ENCODE results near the gene TRPC1.
"Not testable (repeated sequence)": the region's sequence is repeated elsewhere in the genome, so short reads cannot be mapped to it uniquely, and the experiment has no call there.

TRPC1 gene

GRCh38 chr3:142723968-142724681 lies at the start of gene TRPC1:
Gene TRPC1, plus strand, starts transcription at chr3:142724034. Its CDS starts 526 bp downstream, at chr3:142724560.
- peak within 1 kb of the TSS; percentile 81 for H3K9ac ChIP-seq (ENCODE audit: low read length)

GRCh38 chr3:142676151-142676550 lies 47.7 kb upstream of the TRPC1 start:
- Histone ChIP-seq H3K4me3 (ENCODE audit: low read depth in 1 of 2, low read length in 2 of 2) (no peak overlapping the region), H3K9me3 (ENCODE audit: low read length) (no peaks in the 10 kb centered on the region), H3K27me3 (ENCODE audit: control insufficient read depth in 1 of 2, insufficient read depth in 2 of 2, low read length in 2 of 2) (no peaks in the 10 kb centered on the region), H3K27ac (ENCODE audit: low read depth, low read length) (no peak overlapping the region), H3K9ac (ENCODE audit: low read length) (no peak overlapping the region), H3K36me3 (ENCODE audit: insufficient read depth, low read length) (no peaks in the 10 kb centered on the region), H3K4me1 (ENCODE audit: insufficient read depth, low read length) (no peaks in the 10 kb centered on the region)

More at GRCh38 chr3:142723968-142724681, at the start of gene TRPC1:
- no peaks in the 10 kb centered on the region for H3K36me3 ChIP-seq (ENCODE audit: insufficient read depth, low read length)
- peak within 1 kb of the TSS; percentile 92 to 96 for H3K4me3 ChIP-seq (ENCODE audit: low read depth in 1 of 2, low read length in 2 of 2)
- no peaks in the 10 kb centered on the region for H3K27me3 ChIP-seq (ENCODE audit: control insufficient read depth in 1 of 2, insufficient read depth in 2 of 2, low read length in 2 of 2)
- no peaks in the 10 kb centered on the region for H3K9me3 ChIP-seq (ENCODE audit: low read length)
- peaks cover 7% of the 10 kb centered on the region for H3K4me1 ChIP-seq (ENCODE audit: insufficient read depth, low read length)
- peak within 1 kb of the TSS; percentile 80 for H3K27ac ChIP-seq (ENCODE audit: low read depth, low read length)

- Histone ChIP-seq H3K36me3 (ENCODE audit: insufficient read depth, low read length) (no peaks in the 10 kb centered on the region), H3K27me3 (ENCODE audit: control insufficient read depth in 1 of 2, insufficient read depth in 2 of 2, low read length in 2 of 2) (no peaks in the 10 kb centered on the region), H3K9me3 (ENCODE audit: low read length) (no peaks in the 10 kb centered on the region), H3K4me3 (ENCODE audit: low read depth in 1 of 2, low read length in 2 of 2) (no peak overlapping the region), H3K27ac (ENCODE audit: low read depth, low read length) (no peak overlapping the region), H3K9ac (ENCODE audit: low read length) (no peak overlapping the region), H3K4me1 (ENCODE audit: insufficient read depth, low read length) (no peaks in the 10 kb centered on the region)
Observed at GRCh38 chr3:142680710-142681109, 43.1 kb upstream of the TRPC1 start.

GRCh38 chr3:142690613-142691012 lies 33.2 kb upstream of the TRPC1 start:
- H3K4me3 ChIP-seq (ENCODE audit: low read depth in 1 of 2, low read length in 2 of 2) = no peak overlapping the region
- no peak overlapping the region for H3K27ac ChIP-seq (ENCODE audit: low read depth, low read length)
- no peaks in the 10 kb centered on the region for H3K27me3 ChIP-seq (ENCODE audit: control insufficient read depth in 1 of 2, insufficient read depth in 2 of 2, low read length in 2 of 2)
- H3K36me3 ChIP-seq (ENCODE audit: insufficient read depth, low read length) = no peaks in the 10 kb centered on the region
- no peaks in the 10 kb centered on the region for H3K4me1 ChIP-seq (ENCODE audit: insufficient read depth, low read length)
- no peaks in the 10 kb centered on the region for H3K9me3 ChIP-seq (ENCODE audit: low read length)
- no peak overlapping the region for H3K9ac ChIP-seq (ENCODE audit: low read length)

GRCh38 chr3:142691527-142691926 lies 32.3 kb upstream of the TRPC1 start:
- no peak overlapping the region for H3K9ac ChIP-seq (ENCODE audit: low read length)
- no peaks in the 10 kb centered on the region for H3K9me3 ChIP-seq (ENCODE audit: low read length)
- no peaks in the 10 kb centered on the region for H3K4me1 ChIP-seq (ENCODE audit: insufficient read depth, low read length)
- H3K27me3 ChIP-seq (ENCODE audit: control insufficient read depth in 1 of 2, insufficient read depth in 2 of 2, low read length in 2 of 2) = no peaks in the 10 kb centered on the region
- H3K4me3 ChIP-seq (ENCODE audit: low read depth in 1 of 2, low read length in 2 of 2) = no peak overlapping the region
- H3K36me3 ChIP-seq (ENCODE audit: insufficient read depth, low read length) = no peaks in the 10 kb centered on the region
- no peak overlapping the region for H3K27ac ChIP-seq (ENCODE audit: low read depth, low read length)

- H3K27me3 ChIP-seq (ENCODE audit: control insufficient read depth in 1 of 2, insufficient read depth in 2 of 2, low read length in 2 of 2) = no peaks in the 10 kb centered on the region
- H3K9ac ChIP-seq (ENCODE audit: low read length) = no peak overlapping the region
- no peaks in the 10 kb centered on the region for H3K9me3 ChIP-seq (ENCODE audit: low read length)
- H3K36me3 ChIP-seq (ENCODE audit: insufficient read depth, low read length) = no peaks in the 10 kb centered on the region
- no peak overlapping the region for H3K4me3 ChIP-seq (ENCODE audit: low read depth in 1 of 2, low read length in 2 of 2)
- no peak overlapping the region for H3K27ac ChIP-seq (ENCODE audit: low read depth, low read length)
- no peaks in the 10 kb centered on the region for H3K4me1 ChIP-seq (ENCODE audit: insufficient read depth, low read length)
Observed at GRCh38 chr3:142693136-142693853, 30.5 kb upstream of the TRPC1 start.

- Histone ChIP-seq H3K4me1 (ENCODE audit: insufficient read depth, low read length) (no peaks in the 10 kb centered on the region), H3K27me3 (ENCODE audit: control insufficient read depth in 1 of 2, insufficient read depth in 2 of 2, low read length in 2 of 2) (no peaks in the 10 kb centered on the region), H3K9ac (ENCODE audit: low read length) (no peak overlapping the region), H3K36me3 (ENCODE audit: insufficient read depth, low read length) (no peaks in the 10 kb centered on the region), H3K27ac (ENCODE audit: low read depth, low read length) (no peak overlapping the region), H3K9me3 (ENCODE audit: low read length) (no peaks in the 10 kb centered on the region), H3K4me3 (ENCODE audit: low read depth in 1 of 2, low read length in 2 of 2) (no peak overlapping the region)
Observed at GRCh38 chr3:142694225-142694624, 29.6 kb upstream of the TRPC1 start.

- Histone ChIP-seq H3K9me3 (ENCODE audit: low read length) (no peaks in the 10 kb centered on the region), H3K27ac (ENCODE audit: low read depth, low read length) (no peak overlapping the region), H3K4me3 (ENCODE audit: low read depth in 1 of 2, low read length in 2 of 2) (no peak overlapping the region), H3K36me3 (ENCODE audit: insufficient read depth, low read length) (no peaks in the 10 kb centered on the region), H3K27me3 (ENCODE audit: control insufficient read depth in 1 of 2, insufficient read depth in 2 of 2, low read length in 2 of 2) (no peaks in the 10 kb centered on the region), H3K9ac (ENCODE audit: low read length) (no peak overlapping the region), H3K4me1 (ENCODE audit: insufficient read depth, low read length) (no peaks in the 10 kb centered on the region)
Observed at GRCh38 chr3:142705198-142705597, 18.6 kb upstream of the TRPC1 start.

GRCh38 chr3:142706321-142707127 lies 17.3 kb upstream of the TRPC1 start:
- no peak overlapping the region for H3K4me3 ChIP-seq (ENCODE audit: low read depth in 1 of 2, low read length in 2 of 2)

GRCh38 chr3:142709207-142709606 lies 14.6 kb upstream of the TRPC1 start:
- Histone ChIP-seq H3K36me3 (ENCODE audit: insufficient read depth, low read length) (no peaks in the 10 kb centered on the region), H3K9ac (ENCODE audit: low read length) (no peak overlapping the region), H3K4me3 (ENCODE audit: low read depth in 1 of 2, low read length in 2 of 2) (no peak overlapping the region), H3K9me3 (ENCODE audit: low read length) (no peaks in the 10 kb centered on the region), H3K27me3 (ENCODE audit: control insufficient read depth in 1 of 2, insufficient read depth in 2 of 2, low read length in 2 of 2) (no peaks in the 10 kb centered on the region), H3K4me1 (ENCODE audit: insufficient read depth, low read length) (no peaks in the 10 kb centered on the region), H3K27ac (ENCODE audit: low read depth, low read length) (no peak overlapping the region)

More at GRCh38 chr3:142706321-142707127, 17.3 kb upstream of the TRPC1 start:
- Histone ChIP-seq H3K4me1 (ENCODE audit: insufficient read depth, low read length) (no peaks in the 10 kb centered on the region), H3K27me3 (ENCODE audit: control insufficient read depth in 1 of 2, insufficient read depth in 2 of 2, low read length in 2 of 2) (no peaks in the 10 kb centered on the region), H3K27ac (ENCODE audit: low read depth, low read length) (no peak overlapping the region), H3K9me3 (ENCODE audit: low read length) (no peaks in the 10 kb centered on the region), H3K9ac (ENCODE audit: low read length) (no peak overlapping the region), H3K36me3 (ENCODE audit: insufficient read depth, low read length) (no peaks in the 10 kb centered on the region)

- H3K4me1 ChIP-seq (ENCODE audit: insufficient read depth, low read length); H3K27ac ChIP-seq (ENCODE audit: low read depth, low read length); H3K4me3 ChIP-seq (ENCODE audit: low read depth in 1 of 2, low read length in 2 of 2); H3K27me3 ChIP-seq (ENCODE audit: control insufficient read depth in 1 of 2, insufficient read depth in 2 of 2, low read length in 2 of 2); H3K9me3 ChIP-seq (ENCODE audit: low read length); H3K36me3 ChIP-seq (ENCODE audit: insufficient read depth, low read length); H3K9ac ChIP-seq (ENCODE audit: low read length): not testable (repeated sequence)
Observed at GRCh38 chr3:142714882-142715281, 9.0 kb upstream of the TRPC1 start.
